Smooth muscle cell (in vitro differentiated cells): ENCODE data around the gene NEDD4L. TPM values are rescaled to one million over a fixed set of nuclear protein-coding genes. Genes with fewer than 3 reads are reported as not detected.

ENCODE experiments used
- DNase-seq: peaks from one replicate; lab custom pipeline; 2025; ENCODE audit not compliant: unreplicated experiment; lab: John Stamatoyannopoulos, UW
- H2AFZ ChIP-seq: fragments of 200-600 bp; sonication (generic); 2 replicates; pipeline ENCODE4 v1.6.0; 2016; ENCODE audit warnings: antibody characterized with exemption, low read depth, mild to moderate bottlenecking
- H3F3A ChIP-seq: fragments of 200-600 bp; sonication (generic); 2 replicates; pipeline ENCODE4 v1.6.0; 2017; ENCODE audit warnings: antibody characterized with exemption, low read depth
- H3K27ac ChIP-seq: fragments of 200-600 bp; sonication (generic); 2 replicates; pipeline ENCODE4 v1.5.1; 2016; ENCODE audit warnings: low read depth, mild to moderate bottlenecking
- H3K27me3 ChIP-seq: fragments of 200-600 bp; sonication (generic); 2 replicates; pipeline ENCODE4 v1.6.1; 2016; ENCODE audit warnings: low read depth, mild to moderate bottlenecking
- H3K36me3 ChIP-seq: fragments of 200-600 bp; sonication (generic); 2 replicates; pipeline ENCODE4 v1.5.1; 2016; ENCODE audit warnings: low read depth
- H3K4me1 ChIP-seq: fragments of 200-600 bp; sonication (generic); 2 replicates; pipeline ENCODE4 v1.5.1; 2016; ENCODE audit warnings: low read depth
- H3K4me2 ChIP-seq: fragments of 200-600 bp; sonication (generic); 2 replicates; pipeline ENCODE4 v1.6.0; 2016; ENCODE audit warnings: mild to moderate bottlenecking
- H3K4me3 ChIP-seq: fragments of 200-600 bp; sonication (generic); 2 replicates; pipeline ENCODE4 v1.5.1; 2016; ENCODE audit warnings: mild to moderate bottlenecking
- H3K79me2 ChIP-seq: fragments of 200-600 bp; sonication (generic); 2 replicates; pipeline ENCODE4 v1.6.0; 2016; ENCODE audit warnings: low read depth, mild to moderate bottlenecking
- H3K9ac ChIP-seq: fragments of 200-600 bp; sonication (generic); 2 replicates; pipeline ENCODE4 v1.6.0; 2016; ENCODE audit warnings: low read depth
- H3K9me3 ChIP-seq: fragments of 200-600 bp; sonication (generic); replicated peaks from 2 replicates; pipeline ENCODE4 v1.5.1; 2016; ENCODE audit warnings: low read depth
- H4K20me1 ChIP-seq: fragments of 200-600 bp; sonication (generic); 2 replicates; pipeline ENCODE4 v1.6.0; 2016; ENCODE audit warnings: low read depth
- WGBS: methylation state at CpG from one replicate; pipeline ENCODE4 v1.1.7; 2016; ENCODE audit warnings: low lambda C conversion rate; 5-methylcytosine and 5-hydroxymethylcytosine counted together
- polyA plus RNA-seq: library from polyadenylated mRNA; unstranded; fragments of >200 nt; fragmentation: Nextera tagmentation; extraction: Ambion mirVana; gene quantifications from 2 replicates; pipeline ENCODE4 v1.2.1, GENCODE V29; 2016
- total RNA-seq: library from RNA; depleted of rRNA; stranded (reverse); fragments of >200 nt; gene quantifications from 2 replicates; pipeline ENCODE4 v1.2.3, GENCODE V29; 2014
- TF ChIP-seq, protein P1 (sequence below): fragments of 200-600 bp; sonication (generic); IDR thresholded peaks from 2 replicates; pipeline ENCODE4 v1.5.1; 2017; ENCODE audit warnings: borderline replicate concordance, mild to moderate bottlenecking, antibody characterized with exemption; ENCODE audit not compliant: insufficient read depth, poor library complexity, severe bottlenecking

NEDD4L gene
- total and polyA plus RNA-seq, 2 experiments from 2014 or later, result 8.7 to 41.3 TPM

DNA sequence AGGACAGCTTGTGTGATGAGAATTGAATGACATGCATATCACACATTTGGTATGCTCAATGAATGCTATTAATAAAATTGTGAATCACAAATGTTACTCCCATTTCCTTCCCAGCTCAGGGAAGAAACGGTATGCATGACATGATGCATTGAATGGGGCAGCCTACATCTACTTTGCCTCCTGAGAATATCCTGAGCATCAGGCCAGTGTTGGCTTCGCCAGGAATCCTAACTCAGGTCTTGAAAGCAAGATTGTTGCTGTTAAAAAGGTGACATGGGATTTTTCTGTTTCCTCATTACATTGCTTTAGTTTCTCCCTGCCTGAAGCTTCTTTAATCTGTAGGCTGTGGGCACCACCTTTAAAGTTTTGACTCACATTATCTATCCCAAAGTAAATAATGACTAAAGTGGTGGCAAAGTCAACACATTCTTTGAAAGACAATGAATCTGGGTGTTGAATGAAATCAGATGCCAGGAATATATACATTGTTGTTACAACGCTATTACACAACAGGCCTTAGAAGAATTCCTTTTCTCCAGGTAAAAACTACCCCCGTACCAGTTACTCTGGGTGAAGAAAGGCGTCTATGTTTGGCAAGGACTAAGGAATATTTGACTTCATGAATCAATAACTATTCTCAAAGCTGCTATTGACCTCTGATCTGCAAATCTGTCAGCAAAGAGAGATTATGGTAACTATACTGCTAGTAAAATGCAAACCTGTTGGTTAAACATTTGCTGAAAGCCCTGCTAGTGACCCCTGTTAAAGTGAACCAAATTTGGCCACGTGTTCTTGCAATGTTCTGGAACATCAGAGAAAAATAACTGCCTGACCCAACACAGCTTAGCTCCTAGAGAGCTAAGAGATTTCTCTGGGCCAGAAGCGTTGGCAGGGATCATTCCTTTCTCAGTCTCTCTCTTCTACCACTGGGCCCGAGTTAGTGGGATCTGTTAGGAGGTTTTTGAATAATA lies 30.5 kb upstream of the NEDD4L start:
- no peak overlapping the region for H3K4me2 ChIP-seq
- DNase-seq, result no peak
- no peaks in the 10 kb centered on the region for H3F3A ChIP-seq

DNA sequence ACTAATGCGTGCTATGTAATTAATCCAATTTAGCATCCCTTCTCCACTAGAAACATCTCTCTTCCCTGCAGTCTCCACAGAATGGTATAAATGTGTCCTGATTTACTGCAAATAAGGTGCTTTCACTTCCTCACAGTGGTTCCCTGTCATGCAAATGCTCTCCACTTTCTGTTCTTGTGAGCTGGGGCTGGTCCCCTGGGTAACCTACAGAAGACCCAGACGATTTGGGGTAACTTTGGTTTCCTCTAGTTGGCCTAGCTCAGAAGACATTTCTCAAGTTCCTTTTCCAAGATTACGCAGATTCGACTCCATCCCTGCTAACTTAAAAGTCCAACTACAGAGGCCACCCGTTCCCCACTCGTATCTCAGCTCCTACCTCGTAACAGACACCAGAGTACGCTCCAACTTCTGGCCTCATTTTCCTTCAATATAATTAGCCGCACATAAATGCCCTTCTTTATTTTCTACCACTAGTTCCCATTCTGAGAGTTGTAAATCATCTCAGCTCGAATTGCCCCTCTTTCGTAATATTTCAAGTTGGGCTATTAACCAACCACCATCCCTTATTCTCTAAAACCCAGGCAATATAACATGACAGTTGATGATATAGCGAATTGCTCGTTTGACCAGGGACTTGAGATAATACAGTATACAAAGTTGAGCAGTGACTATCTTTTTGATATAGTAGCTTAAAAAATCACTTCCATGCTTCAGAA lies 28.8 kb upstream of the NEDD4L start:
- no peak overlapping the region for H3K4me2 ChIP-seq
- H3K27ac ChIP-seq, result no peak overlapping the region
- H3F3A ChIP-seq, result no peaks in the 10 kb centered on the region
- no peaks in the 10 kb centered on the region for H3K9me3 ChIP-seq
- H3K27me3 ChIP-seq, result no peaks in the 10 kb centered on the region
- H3K4me3 ChIP-seq, result no peak overlapping the region
- 87% methylated on average over 13 of the region's 13 CpGs for WGBS
- H4K20me1 ChIP-seq, result no peaks in the 10 kb centered on the region
- no peak overlapping the region for H2AFZ ChIP-seq
- H3K9ac ChIP-seq, result no peak overlapping the region
- DNase-seq, result no peak
- H3K79me2 ChIP-seq, result no peaks in the 10 kb centered on the region
- no peaks in the 10 kb centered on the region for H3K4me1 ChIP-seq
- H3K36me3 ChIP-seq, result no peaks in the 10 kb centered on the region
- TF ChIP-seq, protein P1, sequence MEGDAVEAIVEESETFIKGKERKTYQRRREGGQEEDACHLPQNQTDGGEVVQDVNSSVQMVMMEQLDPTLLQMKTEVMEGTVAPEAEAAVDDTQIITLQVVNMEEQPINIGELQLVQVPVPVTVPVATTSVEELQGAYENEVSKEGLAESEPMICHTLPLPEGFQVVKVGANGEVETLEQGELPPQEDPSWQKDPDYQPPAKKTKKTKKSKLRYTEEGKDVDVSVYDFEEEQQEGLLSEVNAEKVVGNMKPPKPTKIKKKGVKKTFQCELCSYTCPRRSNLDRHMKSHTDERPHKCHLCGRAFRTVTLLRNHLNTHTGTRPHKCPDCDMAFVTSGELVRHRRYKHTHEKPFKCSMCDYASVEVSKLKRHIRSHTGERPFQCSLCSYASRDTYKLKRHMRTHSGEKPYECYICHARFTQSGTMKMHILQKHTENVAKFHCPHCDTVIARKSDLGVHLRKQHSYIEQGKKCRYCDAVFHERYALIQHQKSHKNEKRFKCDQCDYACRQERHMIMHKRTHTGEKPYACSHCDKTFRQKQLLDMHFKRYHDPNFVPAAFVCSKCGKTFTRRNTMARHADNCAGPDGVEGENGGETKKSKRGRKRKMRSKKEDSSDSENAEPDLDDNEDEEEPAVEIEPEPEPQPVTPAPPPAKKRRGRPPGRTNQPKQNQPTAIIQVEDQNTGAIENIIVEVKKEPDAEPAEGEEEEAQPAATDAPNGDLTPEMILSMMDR, result no peak

More for the DNA sequence above, 30.5 kb upstream of the NEDD4L start:
- no peak overlapping the region for H3K27ac ChIP-seq
- H3K79me2 ChIP-seq, result no peaks in the 10 kb centered on the region
- no peak overlapping the region for H3K4me3 ChIP-seq
- no peaks in the 10 kb centered on the region for H3K36me3 ChIP-seq
- H3K4me1 ChIP-seq, result no peaks in the 10 kb centered on the region
- no peaks in the 10 kb centered on the region for H3K27me3 ChIP-seq
- no peaks in the 10 kb centered on the region for H3K9me3 ChIP-seq
- WGBS, result 74% methylated on average over 8 of the region's 8 CpGs
- no peak overlapping the region for H3K9ac ChIP-seq
- H2AFZ ChIP-seq, result no peak overlapping the region
- TF ChIP-seq, protein P1, result no peak
- H4K20me1 ChIP-seq, result no peaks in the 10 kb centered on the region

DNA sequence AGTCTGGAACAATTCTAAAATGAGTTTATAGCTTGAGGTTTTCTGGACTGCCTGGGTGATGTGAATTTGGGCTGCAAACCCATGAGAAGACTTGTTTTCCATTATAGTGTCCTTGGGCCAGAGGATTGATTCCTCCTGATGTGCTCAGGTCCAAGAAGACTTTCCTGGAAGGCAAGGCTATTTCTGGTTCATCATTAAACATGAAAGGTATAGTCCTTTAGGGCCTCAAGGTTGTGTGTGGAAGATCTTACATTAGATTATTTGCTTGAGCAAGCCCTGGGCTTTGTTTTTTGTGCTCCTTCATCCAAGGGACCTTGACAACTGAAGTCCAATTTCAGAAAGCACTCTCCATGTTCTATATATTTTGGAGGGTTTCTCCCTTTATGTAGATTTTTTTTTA lies 26.8 kb upstream of the NEDD4L start:
- TF ChIP-seq, protein P1, result no peak
- H3F3A ChIP-seq, result no peaks in the 10 kb centered on the region
- no peaks in the 10 kb centered on the region for H3K36me3 ChIP-seq
- H3K27me3 ChIP-seq, result no peaks in the 10 kb centered on the region
- no peak overlapping the region for H3K27ac ChIP-seq
- no peak overlapping the region for H3K4me3 ChIP-seq
- no peak overlapping the region for H2AFZ ChIP-seq
- H3K79me2 ChIP-seq, result no peaks in the 10 kb centered on the region
- no peaks in the 10 kb centered on the region for H3K4me1 ChIP-seq
- H3K9me3 ChIP-seq, result no peaks in the 10 kb centered on the region
- H3K4me2 ChIP-seq, result no peak overlapping the region
- H3K9ac ChIP-seq, result no peak overlapping the region
- no peak for DNase-seq
- H4K20me1 ChIP-seq, result no peaks in the 10 kb centered on the region
